GM12873 (cell line): ENCODE data around the gene WEE2.

Experiments
- CTCF ChIP-seq: IDR thresholded peaks from 2 replicates; pipeline ENCODE4 v1.5.1; 2012; ENCODE audit warnings: low read depth, mild to moderate bottlenecking, moderate library complexity, low read length, control low read depth; ENCODE audit not compliant: insufficient read depth; ENCODE audit errors: missing control alignments

Gene WEE2

DNA sequence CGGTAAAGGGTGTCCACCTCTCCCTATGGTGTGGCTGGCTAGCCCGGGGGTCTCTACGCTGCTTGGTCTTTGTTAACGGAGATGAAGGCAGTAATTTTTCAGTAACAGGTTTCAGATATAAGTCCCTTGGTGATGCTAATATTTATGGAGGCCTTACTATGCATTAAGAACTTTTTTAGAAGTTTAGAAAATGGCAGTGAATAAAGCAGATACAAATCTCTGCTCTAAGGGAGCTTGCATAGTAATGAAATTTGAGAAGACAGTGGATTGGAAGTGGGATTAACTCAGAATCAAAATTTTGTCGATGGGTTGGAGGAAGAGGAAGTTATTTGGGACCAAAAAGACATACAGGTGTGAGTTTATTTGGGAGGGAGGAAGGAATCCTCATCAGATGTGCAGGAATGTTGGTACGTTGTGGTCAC, 30.4 kb downstream of the WEE2 start:
- TF ChIP-seq CTCF = no peak

- TF ChIP-seq CTCF = no peak
Observed at GRCh38 chr7:141739250-141739649, 31.1 kb downstream of the WEE2 start.

DNA sequence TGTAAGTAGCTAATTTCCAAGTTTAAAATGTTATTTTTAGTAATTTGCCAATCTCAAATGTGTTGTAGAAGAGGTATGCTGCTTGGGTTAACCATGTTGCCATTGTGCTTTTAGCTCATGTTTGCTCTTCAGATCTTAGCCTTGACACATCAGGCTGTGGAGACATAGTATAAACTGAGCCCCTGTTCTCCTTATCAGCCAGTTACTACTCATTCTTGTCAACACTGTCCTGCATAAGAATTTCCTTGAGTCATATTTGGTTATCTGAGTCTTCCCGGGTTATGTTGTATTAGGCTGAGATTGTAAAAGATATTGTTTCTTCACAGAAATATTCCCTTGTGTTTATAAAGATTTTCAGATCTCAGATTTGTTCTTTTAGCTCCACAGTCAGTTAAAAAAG, 34.1 kb downstream of the WEE2 start:
- TF ChIP-seq CTCF = no peak

GRCh38 chr7:141744131-141744530, 36.0 kb downstream of the WEE2 start:
- TF ChIP-seq CTCF = no peak

GRCh38 chr7:141748396-141748795, 40.2 kb downstream of the WEE2 start:
- no peak for TF ChIP-seq CTCF

GRCh38 chr7:141752634-141753033, 44.5 kb downstream of the WEE2 start:
- peak; percentile 43 for TF ChIP-seq CTCF

DNA sequence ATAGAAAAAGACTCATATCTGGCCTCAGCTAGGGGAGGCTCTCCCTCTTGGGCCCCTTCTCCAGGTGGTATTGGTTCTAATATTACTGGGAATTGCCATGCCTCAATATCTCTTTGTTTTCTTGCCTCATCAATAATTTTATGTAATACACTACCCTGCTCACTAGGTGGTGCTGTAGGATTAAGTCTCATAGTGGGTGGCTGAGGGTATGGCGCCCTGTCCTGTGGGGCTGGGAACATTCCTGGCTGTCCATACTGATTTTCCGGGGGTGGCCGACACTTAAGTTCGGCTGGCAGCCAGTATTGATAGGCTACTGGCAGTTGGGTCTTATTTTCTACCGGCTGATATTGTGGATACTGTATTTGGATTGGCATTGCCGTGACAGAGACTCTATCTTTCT, 46.8 kb downstream of the WEE2 start:
- TF ChIP-seq CTCF = peak; percentile 54

- TF ChIP-seq CTCF = no peak
Observed at GRCh38 chr7:141763797-141764196, 55.6 kb downstream of the WEE2 start, which contains the start of gene TAS2R3. Gene TAS2R3 (plus strand): TSS chr7:141764097. CDS start chr7:141764159, 62 bp downstream.
